Astrocyte of the spinal cord (primary cell): ENCODE data around the gene TSPAN9.

ENCODE experiments used
- DNase-seq: peaks from one replicate; pipeline ENCODE4 v3.0.0; 2011; ENCODE audit warnings: low read depth, low spot score
- H3K4me3 ChIP-seq: 2 replicates; pipeline ENCODE4 v1.5.1; 2011; ENCODE audit warnings: low read depth, mild to moderate bottlenecking, low read length, moderate library complexity
- in situ Hi-C: cut with HindIII; loops from 2 replicates; pipeline ENCODE4 v1.10.0; 2017; ENCODE audit warnings: low sequenced_read_pairs
- TF ChIP-seq, protein P1 (sequence below): IDR thresholded peaks from 2 replicates; pipeline ENCODE4 v1.5.1; 2012; ENCODE audit warnings: low read depth, mild to moderate bottlenecking, low read length, inconsistent platforms

Gene TSPAN9

DNA sequence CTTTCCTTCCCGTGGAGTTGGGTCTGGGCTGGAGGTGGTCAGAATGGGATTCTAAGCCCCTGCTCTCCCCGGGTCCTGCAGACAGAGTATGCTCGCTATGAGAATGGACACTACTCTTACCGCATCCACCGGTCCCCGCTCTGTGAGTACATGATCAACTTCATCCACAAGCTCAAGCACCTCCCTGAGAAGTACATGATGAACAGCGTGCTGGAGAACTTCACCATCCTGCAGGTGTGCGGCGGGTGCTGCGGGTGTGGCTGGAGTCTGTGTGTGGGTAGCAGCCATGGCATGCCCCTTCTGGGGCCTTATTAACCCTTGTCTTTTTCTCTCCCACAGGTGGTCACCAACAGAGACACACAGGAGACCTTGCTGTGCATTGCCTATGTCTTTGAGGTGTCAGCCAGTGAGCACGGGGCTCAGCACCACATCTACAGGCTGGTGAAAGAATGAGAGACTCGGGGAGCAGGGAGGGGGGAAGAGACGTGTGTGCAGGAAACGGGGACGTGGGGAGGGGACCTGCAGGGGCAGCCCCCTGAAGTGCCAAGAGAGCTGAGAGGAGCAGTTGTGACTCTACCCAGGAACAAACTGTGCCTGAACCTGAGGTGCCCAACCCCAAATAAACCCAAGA is 37.0 kb upstream of the TSPAN9 start:
- no peak for DNase-seq
- in situ Hi-C loops: no loop called here
- TF ChIP-seq, protein P1, sequence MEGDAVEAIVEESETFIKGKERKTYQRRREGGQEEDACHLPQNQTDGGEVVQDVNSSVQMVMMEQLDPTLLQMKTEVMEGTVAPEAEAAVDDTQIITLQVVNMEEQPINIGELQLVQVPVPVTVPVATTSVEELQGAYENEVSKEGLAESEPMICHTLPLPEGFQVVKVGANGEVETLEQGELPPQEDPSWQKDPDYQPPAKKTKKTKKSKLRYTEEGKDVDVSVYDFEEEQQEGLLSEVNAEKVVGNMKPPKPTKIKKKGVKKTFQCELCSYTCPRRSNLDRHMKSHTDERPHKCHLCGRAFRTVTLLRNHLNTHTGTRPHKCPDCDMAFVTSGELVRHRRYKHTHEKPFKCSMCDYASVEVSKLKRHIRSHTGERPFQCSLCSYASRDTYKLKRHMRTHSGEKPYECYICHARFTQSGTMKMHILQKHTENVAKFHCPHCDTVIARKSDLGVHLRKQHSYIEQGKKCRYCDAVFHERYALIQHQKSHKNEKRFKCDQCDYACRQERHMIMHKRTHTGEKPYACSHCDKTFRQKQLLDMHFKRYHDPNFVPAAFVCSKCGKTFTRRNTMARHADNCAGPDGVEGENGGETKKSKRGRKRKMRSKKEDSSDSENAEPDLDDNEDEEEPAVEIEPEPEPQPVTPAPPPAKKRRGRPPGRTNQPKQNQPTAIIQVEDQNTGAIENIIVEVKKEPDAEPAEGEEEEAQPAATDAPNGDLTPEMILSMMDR: no peak
- H3K4me3 ChIP-seq: no peak overlapping the region

- in situ Hi-C loops: no loop called here
- no peak overlapping the region for H3K4me3 ChIP-seq
- TF ChIP-seq, protein P1: no peak
- DNase-seq: no peak
Observed at GRCh38 chr12:3040663-3041544, 36.3 kb upstream of the TSPAN9 start.

DNA sequence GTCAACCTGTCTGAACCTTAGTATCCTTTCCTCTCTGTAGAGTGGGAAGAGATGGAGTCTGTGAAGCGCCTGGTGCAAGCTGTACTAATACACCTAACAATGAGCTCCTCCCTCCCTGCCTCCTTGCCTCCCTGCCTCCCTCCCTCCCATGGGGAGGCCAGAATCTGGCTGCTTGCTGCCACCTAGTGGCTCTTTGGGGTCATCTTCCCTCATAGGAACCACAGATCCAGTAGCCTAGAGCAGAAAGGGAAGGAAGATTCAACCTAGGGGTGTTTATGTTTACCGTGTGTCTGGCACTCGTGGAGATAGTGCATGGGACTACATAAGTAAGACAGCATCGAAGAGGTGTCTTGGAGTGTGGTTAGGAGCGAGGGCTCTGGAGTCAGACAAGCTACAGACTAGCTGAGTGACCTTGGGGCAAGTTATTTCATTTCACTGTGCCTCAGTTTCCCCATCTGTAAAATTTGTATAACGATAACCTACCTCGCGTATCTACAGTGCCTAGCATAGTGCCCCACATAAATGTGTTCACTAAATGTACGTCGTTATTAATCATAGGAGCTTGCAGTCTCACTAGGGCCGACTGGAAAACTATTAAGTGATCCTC is 35.5 kb upstream of the TSPAN9 start:
- no peak overlapping the region for H3K4me3 ChIP-seq
- TF ChIP-seq, protein P1: peak; percentile 81
- peak; percentile 80 for DNase-seq
- in situ Hi-C loops: no loop called here

- in situ Hi-C loops: no loop called here
- H3K4me3 ChIP-seq: no peak overlapping the region
- DNase-seq: no peak
- TF ChIP-seq, protein P1: no peak
Observed at GRCh38 chr12:3042394-3042793, 34.8 kb upstream of the TSPAN9 start.

GRCh38 chr12:3042826-3043225 is 34.4 kb upstream of the TSPAN9 start:
- in situ Hi-C loops: no loop called here

DNA sequence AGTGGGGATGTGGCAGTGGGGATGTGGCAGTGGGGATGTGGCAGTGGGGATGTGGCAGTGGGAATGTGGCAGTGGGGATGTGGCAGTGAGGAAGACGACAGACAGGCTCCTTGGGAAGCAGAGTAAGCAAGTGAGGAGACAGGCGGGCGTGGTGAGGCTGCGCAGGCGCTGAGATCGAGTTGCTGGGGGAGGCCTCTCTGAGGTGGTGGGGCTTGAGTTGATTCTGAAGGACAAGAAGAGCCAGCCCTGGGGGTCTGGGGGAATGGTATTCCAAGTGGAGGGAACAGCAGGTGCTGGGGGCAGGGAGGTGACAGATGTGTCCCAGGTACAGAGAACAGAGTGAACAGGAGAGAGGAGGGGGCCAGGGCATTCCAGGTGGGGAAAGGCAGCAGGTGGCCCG is 33.8 kb upstream of the TSPAN9 start:
- TF ChIP-seq, protein P1: no peak
- DNase-seq: no peak
- no peak overlapping the region for H3K4me3 ChIP-seq
- in situ Hi-C loops: no loop called here

More at GRCh38 chr12:3042826-3043225, 34.4 kb upstream of the TSPAN9 start:
- TF ChIP-seq, protein P1: no peak
- H3K4me3 ChIP-seq: no peak overlapping the region
- no peak for DNase-seq
